IPS-NIHi7 (cell line): ENCODE measurements around the gene VSTM2B.

Experiments used
- DNase-seq: peaks from one replicate; pipeline ENCODE4 v3.0.0; 2012; ENCODE audit warnings: mixed read lengths; ENCODE audit errors: extremely low spot score

Gene VSTM2B

DNA sequence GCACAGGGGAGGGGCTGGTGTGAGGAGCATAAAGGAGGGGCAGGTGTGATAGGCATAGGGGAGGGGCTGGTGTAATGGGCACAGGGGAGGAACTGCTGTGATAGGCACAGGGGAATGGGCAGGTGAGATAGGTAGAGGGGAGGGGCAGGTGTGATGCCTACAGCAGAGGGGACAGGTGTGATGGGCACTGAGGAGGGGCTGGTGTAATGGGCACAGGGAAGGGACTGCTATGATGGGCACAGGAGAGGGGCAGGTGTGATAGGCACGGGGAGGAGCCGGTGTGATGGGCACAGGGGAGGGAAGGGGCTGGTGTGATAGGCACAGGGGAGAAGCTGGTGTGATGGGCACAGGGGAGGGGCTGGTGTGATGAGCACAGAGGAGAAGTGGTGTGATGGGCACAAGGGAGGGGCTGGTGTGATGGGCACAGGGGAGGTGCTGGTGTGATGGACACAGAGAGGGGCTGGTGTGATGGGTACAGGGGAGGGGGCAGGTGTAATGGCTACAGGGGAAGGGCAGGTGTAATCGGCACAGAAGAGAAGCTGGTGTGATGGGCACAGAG lies 40.8 kb downstream of the VSTM2B start:
- DNase-seq: no peak

DNA sequence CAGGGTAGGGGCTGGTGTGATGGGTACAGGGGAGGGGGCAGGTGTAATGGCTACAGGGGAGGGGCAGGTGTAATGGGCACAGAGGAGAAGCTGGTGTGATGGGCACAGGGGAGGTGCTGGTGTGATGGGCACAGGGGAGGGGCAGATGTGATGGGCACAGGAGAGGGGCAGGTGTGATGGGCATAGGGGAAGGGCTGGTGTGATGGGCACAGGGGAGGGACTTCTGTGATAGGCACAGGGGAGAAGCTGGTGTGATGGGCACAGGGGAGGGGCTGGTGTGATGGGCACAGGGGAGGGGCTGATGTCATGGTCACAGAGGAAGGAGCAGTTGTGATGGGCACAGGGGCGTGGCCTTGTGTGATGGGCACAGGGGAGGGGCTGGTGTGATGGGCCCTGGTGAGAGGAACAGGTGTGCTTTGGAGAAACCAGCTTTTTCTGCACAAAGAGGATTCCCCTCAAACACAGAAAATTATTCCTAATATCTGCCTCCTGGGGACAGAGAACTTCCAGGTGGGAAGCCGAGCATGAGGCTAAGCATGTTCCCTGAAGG lies 41.6 kb downstream of the VSTM2B start:
- no peak for DNase-seq

DNA sequence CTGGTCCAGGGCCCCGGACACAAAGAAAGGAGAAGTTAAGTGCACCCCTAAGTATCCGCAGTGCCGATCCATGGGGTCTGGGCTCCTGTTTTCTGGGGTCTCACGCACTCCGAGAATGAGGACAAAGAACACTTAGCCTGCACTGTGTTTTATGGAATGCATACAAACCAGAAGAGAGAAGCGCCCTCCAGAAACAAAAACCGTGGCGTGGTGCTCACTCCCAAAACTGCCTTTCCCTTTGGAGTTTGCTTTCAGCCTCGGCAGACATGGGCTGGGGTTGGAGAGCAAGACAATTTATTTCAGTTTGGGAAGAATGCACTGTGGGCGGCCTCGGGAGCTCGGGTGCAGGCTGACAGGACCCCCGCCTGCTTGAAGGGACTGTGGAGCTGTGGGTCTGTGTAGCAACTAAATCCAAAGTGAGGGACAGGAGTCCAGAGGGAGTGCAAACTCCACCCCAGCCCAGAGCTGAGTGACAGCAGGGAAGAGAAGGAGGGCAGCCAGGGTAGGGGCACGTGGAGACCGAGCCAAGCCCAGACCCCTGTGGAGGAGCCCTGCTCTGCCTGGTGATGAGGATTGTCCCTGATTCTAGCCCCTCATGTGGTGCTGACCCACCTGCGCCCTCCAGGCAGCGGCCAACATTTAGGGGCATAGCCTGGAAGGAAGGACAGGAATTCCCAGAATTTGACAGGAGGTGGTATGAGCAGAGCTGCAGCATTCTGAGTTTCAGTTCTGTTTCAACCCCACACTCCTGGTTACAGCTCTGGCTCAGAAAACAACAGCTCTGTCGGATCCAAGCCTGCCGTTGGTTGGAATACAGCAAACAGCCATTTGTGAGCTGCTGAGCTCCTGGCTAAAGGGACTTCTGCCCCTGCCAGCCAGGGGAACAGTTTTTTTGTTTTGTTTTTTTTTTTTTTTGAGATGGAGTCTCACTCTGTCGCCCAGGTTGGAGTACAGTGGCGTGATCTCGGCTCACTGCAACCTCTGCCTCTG lies 42.5 kb downstream of the VSTM2B start:
- no peak for DNase-seq

DNA sequence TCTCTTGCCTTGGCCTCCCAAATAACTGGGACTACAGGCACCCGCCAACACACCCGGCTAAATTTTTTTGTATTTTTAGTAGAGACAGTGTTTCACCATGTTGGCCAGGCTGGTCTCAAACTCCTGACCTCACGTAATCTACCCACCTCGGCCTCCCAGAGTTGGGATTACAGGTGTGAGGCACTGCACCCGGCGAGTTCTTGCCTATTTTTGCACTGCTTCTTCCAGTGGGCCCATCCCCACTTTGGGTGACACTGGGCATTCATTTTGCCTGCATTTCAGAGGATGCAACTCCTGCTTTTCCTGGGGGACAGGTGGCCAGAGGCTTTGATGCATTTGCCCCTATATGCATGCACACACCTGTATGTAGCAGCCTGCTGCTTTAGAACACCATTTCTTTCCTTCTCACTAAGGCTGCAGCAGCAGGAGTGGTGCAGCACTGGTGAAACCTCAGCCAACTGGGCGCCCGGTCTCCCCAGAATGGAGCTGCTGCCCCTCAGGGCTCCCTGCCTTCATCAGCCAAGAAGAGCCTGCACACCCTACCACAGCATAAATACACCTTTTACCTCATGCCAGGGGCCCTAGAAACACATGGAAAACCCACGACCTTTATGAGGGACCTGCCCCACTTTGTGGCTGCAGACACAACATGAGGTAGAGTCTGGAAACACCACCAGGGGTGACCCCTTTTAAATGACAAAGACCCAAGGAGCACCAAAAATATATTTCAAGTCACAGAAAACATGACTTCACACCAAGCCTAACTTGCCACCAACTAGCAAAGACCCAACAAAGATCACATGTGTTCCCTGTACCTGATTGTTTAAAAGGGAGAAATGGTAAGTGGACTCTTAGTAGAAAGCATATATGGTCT lies 43.5 kb downstream of the VSTM2B start:
- no peak for DNase-seq

DNA sequence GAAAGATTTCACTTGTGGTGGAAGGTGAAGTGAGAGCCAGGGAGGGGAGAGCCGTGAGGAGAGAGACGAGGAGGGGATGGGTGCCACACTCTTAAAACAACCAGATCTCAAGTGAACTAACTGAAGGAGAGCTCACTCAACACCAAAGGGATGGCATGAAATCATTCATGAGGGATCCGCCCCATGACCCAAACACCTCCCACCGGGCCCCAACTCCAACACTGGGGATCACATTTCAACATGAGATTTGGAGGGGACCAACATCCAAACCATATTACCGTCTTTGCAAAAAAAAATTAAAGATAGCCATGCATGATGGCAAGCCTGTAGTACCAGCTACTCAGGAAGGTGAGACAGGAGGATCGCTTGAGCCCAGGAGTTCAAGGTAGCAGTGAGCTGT lies 45.4 kb downstream of the VSTM2B start:
- no peak for DNase-seq

DNA sequence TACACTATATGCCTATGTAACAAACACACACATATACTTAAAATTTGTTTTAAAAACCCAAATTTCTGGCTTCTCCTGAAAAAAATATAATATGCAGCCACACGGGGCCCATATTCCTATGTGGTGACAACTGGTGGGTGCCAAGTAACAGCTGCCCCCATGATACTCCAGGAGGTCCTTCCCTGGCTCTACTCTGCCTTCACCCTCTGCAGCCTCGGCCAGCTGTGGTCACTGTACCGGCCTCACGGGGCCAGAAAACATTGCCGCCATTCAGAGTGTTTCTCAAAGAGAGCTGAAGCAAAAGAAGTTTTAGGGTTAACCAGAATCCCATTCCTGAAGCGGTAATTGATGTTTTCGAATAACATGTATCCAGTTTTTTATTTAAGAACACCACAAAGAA lies 47.7 kb downstream of the VSTM2B start:
- DNase-seq: no peak

DNA sequence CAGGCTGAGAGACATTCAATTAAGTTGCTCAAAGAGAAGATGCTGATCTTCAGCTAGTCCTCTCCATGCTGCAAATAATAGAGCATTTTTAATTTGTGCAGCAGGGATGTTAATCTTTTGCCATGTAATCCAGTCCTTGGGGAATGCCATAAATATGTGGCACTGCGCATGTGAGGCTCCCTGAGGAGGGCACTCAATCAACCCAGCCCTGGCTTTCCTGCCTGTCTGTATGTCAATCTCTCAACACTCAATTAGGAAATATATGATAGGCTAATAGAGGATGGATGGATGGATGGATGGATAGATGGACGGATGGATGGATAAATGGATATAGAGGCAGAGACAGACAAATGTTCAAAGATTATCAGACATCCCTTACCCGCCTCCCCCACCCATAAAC lies 48.7 kb downstream of the VSTM2B start:
- no peak for DNase-seq

DNA sequence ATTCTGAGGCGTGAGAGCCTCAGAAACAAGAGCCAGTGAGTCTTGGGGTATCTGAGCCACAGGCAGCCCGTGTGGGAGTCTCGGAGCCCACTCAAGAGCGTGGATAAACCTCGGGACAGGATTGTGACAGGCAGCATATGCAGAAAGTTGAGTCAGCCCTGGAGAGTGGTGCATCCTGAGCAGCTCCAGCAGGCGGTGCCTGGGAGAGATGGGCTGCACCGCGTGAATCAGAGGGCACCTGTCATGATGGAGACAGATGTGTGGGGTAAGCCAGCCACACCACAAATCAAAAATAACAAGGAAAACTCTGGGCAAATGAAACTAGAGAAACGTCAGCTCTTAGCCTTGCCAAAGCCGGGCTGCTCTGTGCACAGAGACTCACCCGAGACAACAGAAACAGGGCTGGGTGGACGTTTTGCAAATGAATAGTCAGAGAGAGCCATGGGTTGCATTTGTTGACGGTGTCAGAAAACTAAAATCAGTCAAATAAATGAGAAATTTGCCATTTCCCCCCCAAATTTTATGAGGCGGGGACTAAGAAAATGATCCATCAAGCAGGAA lies 50.3 kb downstream of the VSTM2B start:
- no peak for DNase-seq

DNA sequence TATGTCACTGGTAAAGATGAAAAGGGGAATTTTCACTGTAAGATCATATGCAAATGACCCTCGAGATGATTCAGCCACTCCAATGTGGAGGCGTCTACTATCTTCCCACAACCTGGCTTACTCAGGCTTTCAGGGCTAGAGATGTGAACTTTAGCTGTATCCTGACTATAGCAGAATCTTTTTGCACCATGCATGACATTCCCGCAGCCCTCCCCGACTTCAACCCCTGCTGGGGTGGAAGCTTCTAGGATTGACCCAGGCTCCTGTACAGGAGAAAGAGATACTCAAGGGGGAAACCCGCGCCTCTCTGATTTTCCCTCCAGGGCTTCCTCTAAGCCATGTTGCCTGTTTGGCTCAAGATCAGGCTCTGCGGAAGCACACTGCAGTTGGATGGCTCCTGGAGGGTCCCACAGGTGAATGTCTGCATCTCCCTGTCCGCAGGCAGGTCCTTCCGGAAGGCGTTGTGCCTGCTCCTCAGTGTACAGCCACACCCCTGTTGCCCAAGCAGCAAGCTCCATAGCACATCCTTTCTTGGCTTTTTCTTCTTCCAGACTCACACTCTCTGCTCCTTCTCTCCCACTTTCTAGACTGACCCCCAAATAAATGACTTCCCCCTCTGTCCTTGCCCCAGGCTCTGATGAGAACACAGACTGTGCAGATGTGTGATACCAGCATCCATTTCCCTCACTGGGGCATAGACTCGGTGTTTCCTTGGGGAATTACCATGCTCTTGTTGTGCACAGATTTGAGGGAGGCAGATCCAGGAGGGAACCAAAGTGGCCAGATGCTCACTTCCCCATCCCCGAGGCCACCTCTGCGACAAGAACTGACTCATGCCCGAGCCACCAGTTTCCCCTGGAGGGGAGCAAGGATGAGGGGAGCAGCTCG lies 51.2 kb downstream of the VSTM2B start:
- no peak for DNase-seq

DNA sequence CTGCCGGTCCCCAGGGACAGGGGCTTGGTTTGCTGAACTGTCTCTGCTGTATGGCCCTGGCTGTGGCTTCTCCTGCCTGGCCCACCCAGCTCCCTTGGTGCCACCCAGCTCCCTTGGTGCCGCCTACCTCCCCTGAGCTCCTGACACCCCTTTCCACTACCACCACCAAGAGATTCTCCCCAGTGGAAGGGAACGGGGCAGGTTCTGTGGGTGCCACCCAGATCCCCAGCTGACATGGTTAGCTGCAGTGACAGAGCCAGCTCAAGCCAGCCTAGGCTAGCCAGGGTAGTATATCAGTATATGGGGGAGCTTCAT lies 51.8 kb downstream of the VSTM2B start:
- DNase-seq: no peak

DNA sequence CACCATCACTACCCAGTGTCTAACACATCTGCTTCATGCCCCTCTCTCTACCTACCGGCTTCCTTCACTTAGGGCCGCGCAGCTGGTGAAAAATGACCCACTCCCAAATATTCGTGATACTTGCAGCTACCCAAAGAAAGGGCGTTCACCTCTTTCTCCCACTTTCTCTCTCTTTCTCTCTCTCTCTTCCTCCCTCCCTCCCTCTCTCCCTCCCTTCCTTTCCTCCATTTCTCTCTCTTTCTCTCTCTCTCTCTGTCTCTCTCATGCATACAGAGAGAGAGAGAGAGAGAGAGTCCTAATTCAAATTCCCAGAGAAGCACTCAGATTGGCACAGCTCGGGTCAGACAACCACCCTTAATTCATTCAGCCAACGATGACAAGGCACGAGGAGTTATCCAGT lies 52.6 kb downstream of the VSTM2B start:
- no peak for DNase-seq

DNA sequence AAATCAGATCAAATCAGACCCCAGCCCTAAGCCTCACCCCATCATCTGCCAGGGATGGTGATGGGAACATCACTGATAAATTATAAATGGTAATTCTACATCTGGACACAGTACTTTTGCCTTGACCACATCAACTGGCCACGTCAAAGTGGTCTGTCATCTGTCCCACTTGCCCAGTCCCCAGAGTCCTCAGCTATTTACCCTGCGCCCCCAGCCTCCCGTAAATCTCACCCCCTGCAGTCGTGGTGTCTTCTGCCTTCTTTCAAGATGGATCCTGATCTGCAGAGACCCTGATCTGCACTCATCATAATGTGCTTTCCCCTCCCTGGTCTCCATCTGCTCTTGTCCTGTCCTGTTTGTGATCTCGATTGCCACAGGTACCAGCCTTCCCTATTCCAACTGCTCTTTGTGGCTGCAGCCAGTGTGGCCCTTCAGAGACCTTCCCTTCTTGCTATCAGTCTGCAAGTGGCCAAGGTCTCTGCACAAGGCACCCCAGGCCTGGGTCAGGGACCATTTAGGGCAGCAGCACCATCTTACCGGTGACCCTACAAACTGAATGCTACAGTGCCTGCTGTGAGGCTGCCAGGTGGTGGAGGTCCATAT lies 53.6 kb downstream of the VSTM2B start:
- DNase-seq: no peak

DNA sequence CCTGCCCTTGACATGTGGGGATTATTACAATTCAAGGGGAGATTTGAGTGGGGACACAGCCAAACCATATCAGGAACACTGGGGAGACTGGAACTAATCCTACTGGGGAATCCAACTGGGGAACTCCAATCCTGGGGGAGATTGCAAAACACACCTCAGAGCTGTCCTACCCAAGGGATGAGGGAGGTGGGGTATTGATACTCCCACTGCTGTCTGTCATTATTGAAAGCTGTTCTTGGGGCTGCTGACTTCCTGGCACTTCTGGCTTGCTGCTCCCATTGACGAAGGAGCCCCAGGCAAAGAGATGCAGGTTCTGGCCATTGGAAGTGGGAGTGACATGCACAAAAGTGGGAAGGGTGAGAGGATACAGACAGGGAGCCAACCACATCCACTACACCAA lies 55.6 kb downstream of the VSTM2B start:
- no peak for DNase-seq

DNA sequence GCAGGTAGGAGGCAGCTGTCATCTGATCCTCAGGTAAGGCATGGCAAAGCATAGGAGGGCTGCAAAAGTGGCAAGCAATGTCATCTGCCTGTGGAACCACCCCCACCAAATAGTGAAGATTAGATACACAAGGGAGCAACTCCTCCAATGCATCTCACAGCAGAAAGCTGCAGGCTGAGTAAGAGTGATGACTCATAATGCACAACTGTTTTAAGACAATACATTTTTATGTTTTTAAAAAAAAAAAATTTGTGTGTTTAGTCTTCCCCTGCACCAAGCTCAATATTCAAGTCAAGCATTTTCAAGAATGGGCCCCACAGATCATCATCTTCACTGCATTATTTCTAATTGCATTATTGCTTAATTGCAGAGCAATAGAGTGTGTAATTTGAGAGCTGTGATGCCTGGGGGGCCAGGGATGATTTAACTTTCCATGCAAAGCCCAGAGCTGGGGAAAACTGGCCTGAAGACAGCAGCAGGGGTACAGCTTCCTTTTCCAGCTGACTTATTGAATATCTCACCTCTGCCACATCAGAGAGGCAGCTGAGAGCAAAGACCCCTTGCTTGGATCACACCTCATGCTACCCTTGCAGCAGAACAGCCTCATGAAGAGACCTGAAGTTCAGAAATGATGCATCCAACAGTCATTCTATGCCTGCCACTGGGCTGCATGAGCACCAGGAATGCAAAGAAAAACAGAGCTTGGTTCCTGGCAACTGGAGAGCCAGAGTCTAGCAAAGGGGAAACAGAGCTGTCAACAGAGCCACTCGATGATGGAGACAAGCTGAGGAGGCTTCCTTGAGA lies 57.6 kb downstream of the VSTM2B start:
- DNase-seq: no peak

DNA sequence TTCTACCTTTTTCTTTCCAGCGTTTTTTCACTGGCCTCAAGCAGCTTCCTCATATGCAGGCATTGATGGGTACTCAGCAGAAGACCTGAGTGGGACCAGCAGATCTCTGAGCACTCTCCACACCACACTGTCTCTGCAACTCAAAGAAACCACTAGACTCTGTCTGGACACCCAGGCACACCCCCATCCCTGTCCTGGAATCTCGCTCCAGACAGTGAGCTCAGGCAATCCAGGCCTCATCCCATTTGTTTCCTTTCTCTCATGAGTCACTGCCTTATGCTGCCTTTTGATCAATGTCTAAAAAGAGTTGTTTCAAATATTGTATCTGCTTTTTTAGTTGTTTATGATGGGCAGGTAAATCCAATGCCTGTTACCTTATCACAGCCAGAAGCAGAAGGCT lies 60.6 kb downstream of the VSTM2B start:
- no peak for DNase-seq

DNA sequence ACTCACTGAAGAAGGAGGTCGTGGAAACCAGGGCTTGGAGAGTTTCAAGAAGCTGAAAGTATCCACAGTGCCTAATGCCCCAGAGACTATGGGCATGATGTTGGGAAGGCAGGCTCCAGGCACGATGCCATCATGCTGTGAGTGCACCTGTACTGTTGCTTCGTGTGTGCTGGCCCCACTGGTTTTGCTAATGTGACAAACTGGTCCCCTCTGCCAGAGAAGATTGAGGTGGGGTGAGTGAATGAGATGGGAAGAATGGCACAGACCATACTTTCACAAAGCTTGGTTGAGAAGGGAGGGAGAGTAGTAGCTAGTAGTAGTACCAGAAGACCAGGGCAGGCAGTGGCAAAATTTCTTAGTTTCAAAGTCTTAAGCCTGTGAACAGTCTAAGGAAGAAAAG lies 61.3 kb downstream of the VSTM2B start:
- no peak for DNase-seq

DNA sequence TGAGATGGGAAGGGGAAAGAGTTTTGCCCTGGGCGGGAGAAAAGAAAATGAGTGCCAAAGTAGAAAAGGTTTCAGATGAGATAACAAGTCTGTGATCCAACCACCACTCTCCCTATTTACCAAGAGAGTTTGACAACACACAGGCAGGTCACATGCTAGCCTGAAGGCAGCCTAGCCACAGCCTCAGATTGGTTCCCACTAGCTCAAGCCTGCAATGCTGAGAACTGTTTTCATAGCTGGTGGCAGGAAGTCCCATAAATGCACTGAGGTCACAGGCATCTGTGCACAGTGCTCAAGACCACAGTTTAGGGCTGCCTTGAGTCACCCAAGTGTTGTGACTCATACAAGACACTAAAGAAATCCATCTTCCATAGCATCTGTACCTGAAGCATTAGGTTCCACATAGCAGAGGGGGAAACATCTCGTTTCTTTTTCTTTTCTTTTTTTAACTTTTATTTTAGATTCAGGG lies 61.8 kb downstream of the VSTM2B start:
- DNase-seq: no peak

DNA sequence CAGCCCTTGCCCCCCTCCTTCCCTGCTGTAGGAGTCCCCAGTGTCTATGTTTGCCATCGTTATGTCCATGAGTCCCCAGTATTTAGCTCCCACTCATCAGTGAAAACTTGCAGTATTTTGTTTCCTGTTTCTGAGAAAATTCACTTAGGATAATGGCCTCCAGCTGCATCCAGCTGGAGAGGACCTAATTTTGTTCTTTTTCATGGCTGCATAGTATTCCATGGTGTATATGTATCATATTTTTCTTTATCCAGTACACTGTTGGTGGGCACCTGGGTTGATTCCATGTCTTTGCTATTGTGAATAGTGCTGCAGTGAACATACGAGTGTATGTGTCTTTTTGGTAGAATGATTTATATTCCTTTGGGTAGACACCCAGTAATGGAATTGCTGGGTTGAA lies 62.3 kb downstream of the VSTM2B start:
- no peak for DNase-seq

DNA sequence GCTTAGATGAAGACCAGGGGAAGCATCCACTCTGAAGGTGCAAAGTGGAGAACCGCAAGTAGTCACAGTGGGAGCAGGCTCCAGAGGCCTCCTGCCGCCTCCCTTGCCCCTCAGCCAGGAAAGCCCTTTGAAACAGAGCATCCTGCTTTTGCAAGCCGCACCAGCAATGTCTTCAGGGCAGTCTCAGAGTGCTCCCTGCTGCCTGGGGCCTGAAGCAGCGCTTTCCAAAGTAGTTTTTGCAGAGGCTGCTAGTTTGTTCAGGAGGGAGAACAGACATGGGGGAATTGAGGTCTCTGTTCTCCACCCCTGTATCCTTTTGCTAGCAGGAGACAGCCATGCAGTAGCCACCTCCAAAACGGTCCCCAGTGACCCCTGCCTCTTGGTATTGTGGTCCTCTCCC lies 64.5 kb downstream of the VSTM2B start:
- DNase-seq: peak; percentile 46

DNA sequence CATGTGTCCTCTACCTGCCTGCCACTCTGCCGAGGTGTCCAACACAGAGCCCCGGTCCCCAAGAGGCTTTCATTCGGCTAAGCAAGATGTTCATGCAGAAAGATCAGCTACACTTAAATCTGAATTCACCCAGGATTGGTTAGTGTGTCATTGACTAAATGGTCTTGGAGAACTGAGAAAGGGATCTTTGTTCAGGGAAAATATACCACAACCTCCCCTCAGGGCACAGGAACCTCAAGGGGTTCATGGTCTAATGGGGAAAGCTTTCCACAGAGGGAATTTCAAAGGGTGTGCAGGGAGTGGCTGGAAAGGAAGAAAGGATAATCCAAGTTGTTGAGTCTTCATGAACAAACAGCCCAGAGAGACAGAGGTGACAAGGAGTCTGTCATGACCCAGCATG lies 65.9 kb downstream of the VSTM2B start:
- no peak for DNase-seq
